ENCODE data around the gene VAMP3. TPM values are rescaled to one million over a fixed set of nuclear protein-coding genes. Genes with fewer than 3 reads are reported as not detected.

The VAMP3 gene
- total RNA-seq, 1 experiment from 2014 or later: 77.8 TPM

DNA sequence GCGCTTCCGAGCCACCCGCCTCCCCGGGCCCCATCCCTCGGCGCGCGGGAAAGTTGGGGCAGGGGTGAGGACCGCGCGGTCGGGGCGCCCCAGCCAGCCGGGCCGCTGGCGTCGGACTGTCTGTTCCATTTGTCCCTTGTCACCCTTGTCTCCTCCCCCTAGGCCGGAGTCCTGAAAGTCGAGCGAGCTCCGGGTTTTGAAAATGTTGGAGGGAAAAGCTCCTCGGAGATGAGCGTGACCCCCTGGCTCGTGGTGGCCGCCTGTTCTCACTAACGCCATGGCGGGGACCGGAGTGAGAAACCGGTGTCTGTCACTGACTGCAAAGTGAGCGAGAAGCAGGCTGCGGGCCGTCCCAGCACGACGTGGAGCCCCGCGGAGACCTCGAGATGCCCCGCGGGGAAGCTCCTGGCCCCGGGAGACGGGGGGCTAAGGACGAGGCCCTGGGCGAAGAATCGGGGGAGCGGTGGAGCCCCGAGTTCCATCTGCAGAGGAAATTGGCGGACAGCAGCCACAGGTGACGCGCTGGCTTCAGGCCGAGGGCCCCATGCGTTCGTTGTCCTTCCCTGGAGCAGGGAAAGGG lies 13.5 kb downstream of the VAMP3 start:
- peak overlapping the region; percentile 68 for H3K4me3 Mint-ChIP-seq (ENCODE audit: unreplicated experiment)

DNA sequence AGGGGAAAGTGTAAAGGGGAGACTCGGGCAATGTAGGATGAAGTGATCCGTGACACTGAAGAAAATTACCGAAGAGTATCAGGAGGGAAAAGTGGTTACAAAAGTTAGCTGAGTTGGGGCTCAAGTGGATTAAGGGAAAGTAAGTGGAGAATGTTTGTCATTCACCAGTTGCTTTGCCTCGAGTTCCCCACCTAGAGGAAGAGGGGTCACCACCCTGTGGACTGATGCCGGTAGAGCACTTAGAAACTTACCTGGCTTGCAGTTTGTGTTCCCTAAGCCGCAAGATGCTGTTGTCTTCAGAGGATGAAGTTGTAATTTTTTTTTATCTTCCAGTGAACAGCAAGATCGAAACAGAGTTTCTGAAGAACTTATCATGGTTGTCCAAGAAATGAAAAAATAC lies 14.0 kb downstream of the VAMP3 start:
- no TSS peak for BruUV-seq (replicated peaks)
- H3K4me3 ChIP-seq (ENCODE audit: low read depth, low read length): peak overlapping the region; percentile 75
- H3K36me3 ChIP-seq (ENCODE audit: control insufficient read depth, insufficient read depth, low read length): peaks cover 5% of the 10 kb centered on the region
- Mint-ChIP-seq H3K36me3 (ENCODE audit: insufficient read depth, unreplicated experiment) (peaks cover 60% of the 10 kb centered on the region), H3K27me3 (ENCODE audit: insufficient read depth, unreplicated experiment) (no peaks in the 10 kb centered on the region), H3K4me1 (ENCODE audit: low read depth, unreplicated experiment) (peaks cover 18% of the 10 kb centered on the region), H3K9me3 (ENCODE audit: unreplicated experiment) (peaks cover 11% of the 10 kb centered on the region), H3K4me3 (ENCODE audit: unreplicated experiment) (peak overlapping the region; percentile 68), H3K27ac (ENCODE audit: unreplicated experiment) (no peak overlapping the region)
- CTCF ChIA-PET: interaction anchor here (1.0 to 1.5 kb wide), 2 partner anchors 33 to 118 kb away, joined by 3 read pairs; no protein-coding TSS in a partner anchor
- peaks cover 6% of the 10 kb centered on the region for H3K9me3 ChIP-seq
- peaks cover 7% of the 10 kb centered on the region for H3K4me1 ChIP-seq
- intact Hi-C loops (cut with micrococcal nuclease; ENCODE audit: unreplicated experiment): no loop called here
- POLR2A ChIA-PET: no interaction called here
- TF ChIP-seq, protein P1, sequence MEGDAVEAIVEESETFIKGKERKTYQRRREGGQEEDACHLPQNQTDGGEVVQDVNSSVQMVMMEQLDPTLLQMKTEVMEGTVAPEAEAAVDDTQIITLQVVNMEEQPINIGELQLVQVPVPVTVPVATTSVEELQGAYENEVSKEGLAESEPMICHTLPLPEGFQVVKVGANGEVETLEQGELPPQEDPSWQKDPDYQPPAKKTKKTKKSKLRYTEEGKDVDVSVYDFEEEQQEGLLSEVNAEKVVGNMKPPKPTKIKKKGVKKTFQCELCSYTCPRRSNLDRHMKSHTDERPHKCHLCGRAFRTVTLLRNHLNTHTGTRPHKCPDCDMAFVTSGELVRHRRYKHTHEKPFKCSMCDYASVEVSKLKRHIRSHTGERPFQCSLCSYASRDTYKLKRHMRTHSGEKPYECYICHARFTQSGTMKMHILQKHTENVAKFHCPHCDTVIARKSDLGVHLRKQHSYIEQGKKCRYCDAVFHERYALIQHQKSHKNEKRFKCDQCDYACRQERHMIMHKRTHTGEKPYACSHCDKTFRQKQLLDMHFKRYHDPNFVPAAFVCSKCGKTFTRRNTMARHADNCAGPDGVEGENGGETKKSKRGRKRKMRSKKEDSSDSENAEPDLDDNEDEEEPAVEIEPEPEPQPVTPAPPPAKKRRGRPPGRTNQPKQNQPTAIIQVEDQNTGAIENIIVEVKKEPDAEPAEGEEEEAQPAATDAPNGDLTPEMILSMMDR (IDR thresholded peaks at IDR 0.05; ENCODE audit: insufficient read depth in 1 of 2, low read depth in 1 of 2, low read length in 1 of 2, severe bottlenecking in 1 of 2, unreplicated experiment in 1 of 2): no peak
- DNase-seq: peak; percentile 42 to 43
- H3K27me3 ChIP-seq (replicated peaks; ENCODE audit: control insufficient read depth, insufficient read depth, low read length): no peaks in the 10 kb centered on the region

More for the DNA sequence above, 13.5 kb downstream of the VAMP3 start:
- peak in 1 of 2 experiments; percentile 39 for DNase-seq
- ChIA-PET POLR2A (no interaction called here), CTCF (interaction anchor here (1.0 to 1.5 kb wide), 2 partner anchors 32 to 117 kb away, joined by 3 read pairs; no protein-coding TSS in a partner anchor)
- Histone ChIP-seq H3K36me3 (ENCODE audit: control insufficient read depth, insufficient read depth, low read length) (peaks cover 5% of the 10 kb centered on the region), H3K4me3 (ENCODE audit: low read depth, low read length) (peak overlapping the region; percentile 75), H3K27me3 (replicated peaks; ENCODE audit: control insufficient read depth, insufficient read depth, low read length) (no peaks in the 10 kb centered on the region), H3K4me1 (peaks cover 7% of the 10 kb centered on the region), H3K9me3 (peaks cover under 1% of the 10 kb centered on the region)
- no peaks in the 10 kb centered on the region for H3K27me3 Mint-ChIP-seq (ENCODE audit: insufficient read depth, unreplicated experiment)
- intact Hi-C loops (cut with micrococcal nuclease; ENCODE audit: unreplicated experiment): no loop called here
- TF ChIP-seq, protein P1 (IDR thresholded peaks at IDR 0.05; ENCODE audit: insufficient read depth in 1 of 2, low read depth in 1 of 2, low read length in 1 of 2, severe bottlenecking in 1 of 2, unreplicated experiment in 1 of 2): no peak
- H3K27ac Mint-ChIP-seq (ENCODE audit: unreplicated experiment): no peak overlapping the region
- H3K4me1 Mint-ChIP-seq (ENCODE audit: low read depth, unreplicated experiment): peaks cover 18% of the 10 kb centered on the region
- BruUV-seq (replicated peaks): no TSS peak
- H3K36me3 Mint-ChIP-seq (ENCODE audit: insufficient read depth, unreplicated experiment): peaks cover 55% of the 10 kb centered on the region
- H3K9me3 Mint-ChIP-seq (ENCODE audit: unreplicated experiment): peaks cover 6% of the 10 kb centered on the region

DNA sequence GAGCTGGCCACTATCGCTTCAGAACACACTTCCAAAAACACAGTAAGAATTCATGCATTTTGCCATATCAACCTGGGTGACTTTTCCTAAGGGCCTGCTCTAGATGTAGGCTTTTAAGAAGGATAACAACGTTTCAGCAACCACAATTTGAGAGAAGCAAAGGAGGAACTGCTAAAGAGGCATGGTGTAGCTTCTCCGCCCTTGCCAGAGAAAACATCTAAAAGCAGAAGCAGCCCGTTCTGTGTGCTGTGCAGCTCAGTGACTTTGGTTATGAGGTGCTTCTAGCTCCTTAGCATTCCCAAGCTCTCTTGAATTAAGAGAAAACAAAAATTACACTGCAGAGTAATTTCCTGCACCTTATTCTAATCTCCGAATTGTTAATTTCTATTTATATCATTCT lies 15.7 kb downstream of the VAMP3 start:
- ChIA-PET POLR2A (no interaction called here), CTCF (no interaction called here)
- H3K27me3 ChIP-seq (replicated peaks; ENCODE audit: control insufficient read depth, insufficient read depth, low read length): no peaks in the 10 kb centered on the region
- no TSS peak for BruUV-seq (replicated peaks)
- peaks cover 7% of the 10 kb centered on the region for H3K36me3 ChIP-seq (ENCODE audit: control insufficient read depth, insufficient read depth, low read length)
- H3K36me3 Mint-ChIP-seq (ENCODE audit: insufficient read depth, unreplicated experiment): peaks cover 73% of the 10 kb centered on the region
- no peak overlapping the region for H3K4me3 ChIP-seq (ENCODE audit: low read depth, low read length)
- H3K9me3 Mint-ChIP-seq (ENCODE audit: unreplicated experiment): peaks cover 25% of the 10 kb centered on the region
- H3K4me3 Mint-ChIP-seq (ENCODE audit: unreplicated experiment): no peak overlapping the region
- TF ChIP-seq, protein P1 (IDR thresholded peaks at IDR 0.05; ENCODE audit: insufficient read depth in 1 of 2, low read depth in 1 of 2, low read length in 1 of 2, severe bottlenecking in 1 of 2, unreplicated experiment in 1 of 2): no peak
- H3K4me1 Mint-ChIP-seq (ENCODE audit: low read depth, unreplicated experiment): peaks cover 17% of the 10 kb centered on the region
- H3K27me3 Mint-ChIP-seq (ENCODE audit: insufficient read depth, unreplicated experiment): no peaks in the 10 kb centered on the region
- no peak for DNase-seq
- no peak overlapping the region for H3K27ac Mint-ChIP-seq (ENCODE audit: unreplicated experiment)
- peaks cover 7% of the 10 kb centered on the region for H3K4me1 ChIP-seq
- intact Hi-C loops (cut with micrococcal nuclease; ENCODE audit: unreplicated experiment): no loop called here
- peaks cover 20% of the 10 kb centered on the region for H3K9me3 ChIP-seq

Measured in Caco-2 (cell line).